Caco-2 (cell line): Measurements from ENCODE around the gene SAMD10. TPM values are rescaled to one million over a fixed set of nuclear protein-coding genes. Genes with fewer than 3 reads are reported as not detected.

Source experiments
- BruUV-seq: library from RNA; stranded (reverse); fragments of 400-500 nt; replicated peaks from 2 replicates; lab custom pipeline; 2021; lab: Mats Ljungman, UMichigan
- CTCF ChIA-PET: fragments of 300-600 bp; sonication (Branson Sonifier 250); formaldehyde crosslinking; loops from one replicate; lab custom pipeline; 2022; ENCODE audit warnings: antibody characterized with exemption; lab: Charles Lee
- POLR2A ChIA-PET: fragments of 300-600 bp; sonication (Branson Sonifier 250); formaldehyde crosslinking; loops from one replicate; lab custom pipeline; 2022; ENCODE audit warnings: antibody characterized with exemption; lab: Charles Lee
- DNase-seq, 2 experiments: peaks; one replicate each; pipeline versions ENCODE4 v3.0.0 to v3.0.0-alpha.2; 2020 to 2022
- H3K27me3 ChIP-seq: replicated peaks from 2 replicates; pipeline ENCODE4 v1.6.0; 2011; ENCODE audit warnings: low read length; ENCODE audit not compliant: control insufficient read depth, insufficient read depth
- H3K36me3 ChIP-seq: 2 replicates; pipeline ENCODE4 v1.5.1; 2011; ENCODE audit warnings: low read length; ENCODE audit not compliant: control insufficient read depth, insufficient read depth
- H3K4me1 ChIP-seq: fragments of 250-450 bp; sonication (Bioruptor Pico); 2 replicates; pipeline ENCODE4 v1.5.1; 2020; ENCODE audit warnings: mild to moderate bottlenecking
- H3K4me3 ChIP-seq: 2 replicates; pipeline ENCODE4 v1.5.1; 2011; ENCODE audit warnings: low read depth, mild to moderate bottlenecking, control low read depth, low read length
- H3K9me3 ChIP-seq: fragments of 250-450 bp; sonication (Bioruptor Pico); 2 replicates; pipeline ENCODE4 v1.5.1; 2020; ENCODE audit warnings: mild to moderate bottlenecking, moderate library complexity
- H3K27ac Mint-ChIP-seq: one replicate; pipeline ENCODE4 v1.8.0; 2022; ENCODE audit warnings: mixed read lengths; ENCODE audit not compliant: unreplicated experiment
- H3K27me3 Mint-ChIP-seq: one replicate; pipeline ENCODE4 v1.8.0; 2022; ENCODE audit warnings: mixed read lengths; ENCODE audit not compliant: insufficient read depth, unreplicated experiment
- H3K36me3 Mint-ChIP-seq: one replicate; pipeline ENCODE4 v1.8.0; 2022; ENCODE audit warnings: mild to moderate bottlenecking, mixed read lengths; ENCODE audit not compliant: insufficient read depth, unreplicated experiment
- H3K4me1 Mint-ChIP-seq: one replicate; pipeline ENCODE4 v1.8.0; 2022; ENCODE audit warnings: low read depth, mixed read lengths; ENCODE audit not compliant: unreplicated experiment
- H3K4me3 Mint-ChIP-seq: one replicate; pipeline ENCODE4 v1.8.0; 2022; ENCODE audit warnings: mild to moderate bottlenecking, moderate library complexity, mixed read lengths; ENCODE audit not compliant: unreplicated experiment
- H3K9me3 Mint-ChIP-seq: one replicate; pipeline ENCODE4 v1.8.0; 2022; ENCODE audit warnings: mixed read lengths; ENCODE audit not compliant: unreplicated experiment
- CTCF ChIP-seq, 2 experiments: fragments of 200-600 bp in 1 of 2; IDR thresholded peaks; 1 replicate in 1 of 2; 2 replicates in 1 of 2; pipeline versions ENCODE4 v1.5.1 to v1.8.0; 2011 to 2022; ENCODE audit warnings: antibody characterized with exemption in 1 of 2, control low read depth in 1 of 2, inconsistent platforms in 1 of 2, low read depth in 1 of 2, low read length in 1 of 2, mild to moderate bottlenecking in 1 of 2, moderate library complexity in 1 of 2; ENCODE audit not compliant: insufficient read depth in 1 of 2, severe bottlenecking in 1 of 2, unreplicated experiment in 1 of 2
- intact Hi-C: fragments of 100-400 bp; cut with micrococcal nuclease; formaldehyde crosslinking; loops from one replicate; pipeline ENCODE4 v1.10.0; 2022; ENCODE audit not compliant: unreplicated experiment
- total RNA-seq: library from RNA; stranded (reverse); gene quantifications from 2 replicates; pipeline ENCODE4 v1.2.3, GENCODE V29; 2022

The SAMD10 gene
- total RNA-seq, 1 experiment from 2014 or later, result 13.6 TPM

- no peaks in the 10 kb centered on the region for H3K27me3 ChIP-seq
- no peak overlapping the region for H3K4me3 ChIP-seq
- Mint-ChIP-seq H3K9me3 (no peaks in the 10 kb centered on the region), H3K27ac (peak overlapping the region; percentile 83), H3K27me3 (no peaks in the 10 kb centered on the region), H3K36me3 (peaks cover 97% of the 10 kb centered on the region), H3K4me1 (peaks cover 37% of the 10 kb centered on the region), H3K4me3 (peak overlapping the region; percentile 55)
- POLR2A ChIA-PET, result interaction anchor here (0.5 to 1.8 kb wide), 6 partner anchors 14 to 44 kb away, joined by 3 to 9 read pairs (median 4); partner anchors contain the start of genes PRPF6 and TCEA2
- TF ChIP-seq CTCF (IDR thresholded peaks at IDR 0.05; ENCODE audit: insufficient read depth in 1 of 2, low read depth in 1 of 2, low read length in 1 of 2, severe bottlenecking in 1 of 2, unreplicated experiment in 1 of 2), result peak in 1 of 2 experiments; percentile 19
- H3K9me3 ChIP-seq, result no peaks in the 10 kb centered on the region
- CTCF ChIA-PET, result interaction anchor here (0.6 to 3.0 kb wide), 9 partner anchors 9 to 486 kb away, joined by 3 to 45 read pairs (median 5); partner anchors contain the start of genes C20orf204, OPRL1 and PRPF6
- H3K36me3 ChIP-seq, result peaks cover 52% of the 10 kb centered on the region
- no TSS peak for BruUV-seq
- intact Hi-C loops, result loop anchor here (1.0 kb wide), 3 partner anchors 14 to 43 kb away; partner anchors contain the start of gene PRPF6
- peak; percentile 92 to 95 for DNase-seq
- peaks cover 34% of the 10 kb centered on the region for H3K4me1 ChIP-seq
These were observed 44.9 kb upstream of the SAMD10 start for GRCh38 chr20:64024141-64024990.

GRCh38 chr20:64023361-64024140 lies 44.1 kb upstream of the SAMD10 start:
- intact Hi-C loops, result loop anchor here (1.0 kb wide), 3 partner anchors 15 to 42 kb away; partner anchors contain the start of gene PRPF6
- peak overlapping the region; percentile 83 for H3K27ac Mint-ChIP-seq
- ChIA-PET CTCF (interaction anchor here (0.6 to 3.0 kb wide), 10 partner anchors 10 to 485 kb away, joined by 3 to 45 read pairs (median 4); partner anchors contain the start of genes C20orf204, OPRL1 and PRPF6), POLR2A (interaction anchor here (0.5 to 1.8 kb wide), 6 partner anchors 13 to 43 kb away, joined by 3 to 9 read pairs (median 4); partner anchors contain the start of genes PRPF6 and TCEA2)
- no peaks in the 10 kb centered on the region for H3K9me3 ChIP-seq
- H3K4me1 ChIP-seq, result peaks cover 34% of the 10 kb centered on the region
- H3K4me1 Mint-ChIP-seq, result peaks cover 37% of the 10 kb centered on the region
- H3K4me3 ChIP-seq, result no peak overlapping the region
- no TSS peak for BruUV-seq
- no peaks in the 10 kb centered on the region for H3K9me3 Mint-ChIP-seq
- H3K27me3 Mint-ChIP-seq, result no peaks in the 10 kb centered on the region
- TF ChIP-seq CTCF (IDR thresholded peaks at IDR 0.05; ENCODE audit: insufficient read depth in 1 of 2, low read depth in 1 of 2, low read length in 1 of 2, severe bottlenecking in 1 of 2, unreplicated experiment in 1 of 2), result no peak
- no peaks in the 10 kb centered on the region for H3K27me3 ChIP-seq
- H3K4me3 Mint-ChIP-seq, result peak overlapping the region; percentile 55
- peaks cover 97% of the 10 kb centered on the region for H3K36me3 Mint-ChIP-seq
- DNase-seq, result no peak
- peaks cover 50% of the 10 kb centered on the region for H3K36me3 ChIP-seq
